Type B pancreatic cell (in vitro differentiated cells): Measurements from ENCODE around the gene TMEM150B. TPM values are rescaled to one million over a fixed set of nuclear protein-coding genes. Genes with fewer than 3 reads are reported as not detected.

Experiments used
- DNase-seq: peaks from one replicate; pipeline ENCODE4 v3.0.0; 2021; ENCODE audit warnings: mixed read lengths; ENCODE audit not compliant: unreplicated experiment; ENCODE audit errors: extremely low spot score
- H3K27ac Mint-ChIP-seq: 2 replicates; pipeline ENCODE4 v1.8.0; 2021; ENCODE audit warnings: mild to moderate bottlenecking, mixed read lengths
- H3K27me3 Mint-ChIP-seq: 2 replicates; pipeline ENCODE4 v1.8.0; 2021; ENCODE audit warnings: mixed read lengths
- H3K36me3 Mint-ChIP-seq: 2 replicates; pipeline ENCODE4 v1.8.0; 2021; ENCODE audit warnings: mixed read lengths
- H3K4me1 Mint-ChIP-seq: one replicate; pipeline ENCODE4 v1.8.0; 2021; ENCODE audit warnings: mixed read lengths; ENCODE audit not compliant: unreplicated experiment
- H3K4me3 Mint-ChIP-seq: 2 replicates; pipeline ENCODE4 v1.8.0; 2021; ENCODE audit warnings: mild to moderate bottlenecking, mixed read lengths
- H3K9me3 Mint-ChIP-seq: 2 replicates; pipeline ENCODE4 v1.8.0; 2021; ENCODE audit warnings: mixed read lengths
- CTCF ChIP-seq: fragments of 200-600 bp; sonication (generic); conservative IDR thresholded peaks from 2 replicates; pipeline ENCODE4 v1.5.0; 2021; ENCODE audit warnings: antibody characterized with exemption, mild to moderate bottlenecking
- total RNA-seq: library from RNA; stranded (reverse); gene quantifications from 2 replicates; pipeline ENCODE4 v1.2.1, GENCODE V29; 2021; ENCODE audit warnings: low replicate concordance

TMEM150B gene
- total RNA-seq, 1 donor from 2014 or later, result 1.2 TPM

- no peak for TF ChIP-seq CTCF
- H3K9me3 Mint-ChIP-seq, result no peaks in the 10 kb centered on the region
- H3K27ac Mint-ChIP-seq, result no peak overlapping the region
These were observed 33.4 kb upstream of the TMEM150B start for GRCh38 chr19:55358493-55358892.

GRCh38 chr19:55355213-55355821 lies 30.2 kb upstream of the TMEM150B start:
- peaks cover 72% of the 10 kb centered on the region for H3K27me3 Mint-ChIP-seq
- H3K9me3 Mint-ChIP-seq, result no peaks in the 10 kb centered on the region
- H3K4me1 Mint-ChIP-seq, result peaks cover 7% of the 10 kb centered on the region
- H3K36me3 Mint-ChIP-seq, result no peaks in the 10 kb centered on the region
- no peak for DNase-seq
- no peak overlapping the region for H3K27ac Mint-ChIP-seq
- no peak for TF ChIP-seq CTCF
- H3K4me3 Mint-ChIP-seq, result peak overlapping the region; percentile 51

More at GRCh38 chr19:55358493-55358892, 33.4 kb upstream of the TMEM150B start:
- Mint-ChIP-seq H3K36me3 (no peaks in the 10 kb centered on the region), H3K27me3 (peaks cover 40% of the 10 kb centered on the region), H3K4me1 (peaks cover 7% of the 10 kb centered on the region), H3K4me3 (no peak overlapping the region)
- no peak for DNase-seq

- Mint-ChIP-seq H3K4me1 (peaks cover 7% of the 10 kb centered on the region), H3K9me3 (no peaks in the 10 kb centered on the region), H3K4me3 (peak within 1 kb of the TSS; percentile 79), H3K27me3 (peaks cover 72% of the 10 kb centered on the region), H3K36me3 (no peaks in the 10 kb centered on the region), H3K27ac (no peak within 1 kb of the TSS)
- TF ChIP-seq CTCF, result no peak
- no peak for DNase-seq
These were observed 29.6 kb upstream of the TMEM150B start, which contains the start of gene COX6B2 for GRCh38 chr19:55354698-55355212. Gene COX6B2 (minus strand): TSS chr19:55354719. CDS start chr19:55354521, 198 bp downstream.

GRCh38 chr19:55353803-55354697 lies 28.9 kb upstream of the TMEM150B start:
- no peaks in the 10 kb centered on the region for H3K36me3 Mint-ChIP-seq
- H3K27me3 Mint-ChIP-seq, result peaks cover 72% of the 10 kb centered on the region
- DNase-seq, result peak; percentile 75
- no peaks in the 10 kb centered on the region for H3K9me3 Mint-ChIP-seq
- TF ChIP-seq CTCF, result no peak
- H3K27ac Mint-ChIP-seq, result no peak overlapping the region
- H3K4me3 Mint-ChIP-seq, result peak overlapping the region; percentile 79
- H3K4me1 Mint-ChIP-seq, result peaks cover 7% of the 10 kb centered on the region

GRCh38 chr19:55353356-55353802 lies 28.2 kb upstream of the TMEM150B start:
- peak overlapping the region; percentile 79 for H3K4me3 Mint-ChIP-seq
- DNase-seq, result no peak
- peaks cover 72% of the 10 kb centered on the region for H3K27me3 Mint-ChIP-seq
- H3K4me1 Mint-ChIP-seq, result peaks cover 7% of the 10 kb centered on the region
- no peaks in the 10 kb centered on the region for H3K9me3 Mint-ChIP-seq
- no peak overlapping the region for H3K27ac Mint-ChIP-seq
- TF ChIP-seq CTCF, result no peak
- no peaks in the 10 kb centered on the region for H3K36me3 Mint-ChIP-seq
